NCI-H345 treated with DMSO at 0.1 percent for 48 hours (cell line): ENCODE measurements around the gene GOLGA8R.
"Not testable (repeated sequence)": the region's sequence is repeated elsewhere in the genome, so short reads cannot be mapped to it uniquely, and the experiment has no call there.

ENCODE experiments used
- DNase-seq: peaks from one replicate; lab custom pipeline; 2025; ENCODE audit not compliant: unreplicated experiment; lab: John Stamatoyannopoulos, UW

Gene GOLGA8R, protein sequence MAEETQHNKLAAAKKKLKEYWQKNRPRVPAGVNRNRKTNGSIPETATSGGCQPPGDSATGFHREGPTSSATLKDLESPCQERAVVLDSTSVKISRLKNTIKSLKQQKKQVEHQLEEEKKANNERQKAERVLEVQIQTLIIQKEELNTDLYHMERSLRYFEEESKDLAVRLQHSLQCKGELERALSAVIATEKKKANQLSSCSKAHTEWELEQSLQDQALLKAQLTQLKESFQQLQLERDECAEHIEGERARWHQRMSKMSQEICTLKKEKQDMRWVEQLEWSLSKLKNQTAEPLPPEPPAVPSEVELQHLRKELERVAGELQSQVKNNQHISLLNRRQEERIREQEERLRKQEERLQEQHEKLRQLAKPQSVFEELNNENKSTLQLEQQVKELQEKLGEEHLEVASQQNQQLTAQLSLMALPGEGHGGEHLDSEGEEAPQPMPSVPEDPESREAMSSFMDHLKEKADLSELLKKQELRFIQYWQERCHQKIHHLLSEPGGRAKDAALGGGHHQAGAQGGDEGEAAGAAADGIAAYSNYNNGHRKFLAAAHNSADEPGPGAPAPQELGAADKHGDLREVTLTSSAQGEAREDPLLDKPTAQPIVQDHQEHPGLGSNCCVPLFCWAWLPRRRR

GRCh38 chr15:30414160-30414559 is at the start of gene GOLGA8R:
GOLGA8R (minus strand) TSS chr15:30414260; CDS start chr15:30414162, 98 bp downstream.
- DNase-seq, result not testable (repeated sequence)

DNA sequence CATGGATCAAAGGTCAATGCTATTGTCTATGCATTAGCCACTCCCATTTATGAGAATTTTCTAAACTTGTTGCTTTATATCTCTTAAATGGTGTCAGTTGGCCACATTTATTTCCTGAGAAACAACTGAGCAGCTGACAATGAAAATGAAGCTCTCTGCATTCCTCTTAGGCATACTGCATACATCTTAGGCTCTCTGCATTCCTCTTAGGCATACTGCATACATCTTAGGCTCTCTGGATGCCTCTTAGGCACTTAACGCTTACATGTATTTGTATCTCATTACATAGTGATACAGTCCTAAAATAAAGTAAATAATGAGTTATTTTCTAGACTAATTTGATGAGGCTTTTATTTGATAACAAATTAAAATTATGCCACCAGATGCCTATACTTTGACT is 49.8 kb upstream of the GOLGA8R start:
- not testable (repeated sequence) for DNase-seq

- DNase-seq, result not testable (repeated sequence)
These were observed 48.1 kb upstream of the GOLGA8R start for GRCh38 chr15:30462176-30462575.

- DNase-seq, result not testable (repeated sequence)
These were observed 38.6 kb upstream of the GOLGA8R start for GRCh38 chr15:30452702-30453101.

DNA sequence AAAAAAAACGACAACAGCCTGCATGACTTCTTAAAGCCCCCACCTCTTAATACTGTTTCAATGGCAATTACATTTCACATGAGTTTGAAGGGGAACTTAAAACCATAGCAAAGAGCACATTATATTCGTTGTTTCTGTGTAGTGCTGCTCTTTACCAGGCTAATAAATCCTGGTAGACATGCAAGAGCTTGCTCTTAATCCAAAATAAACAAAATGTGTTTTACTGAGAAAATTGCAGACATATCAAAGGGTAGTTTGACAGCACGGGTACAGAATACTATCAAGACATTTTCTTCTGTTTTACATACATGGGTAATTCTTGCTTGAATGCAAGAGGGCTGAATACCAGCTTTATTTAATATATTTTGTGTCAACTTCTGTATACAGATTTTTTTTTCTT is 24.3 kb upstream of the GOLGA8R start:
- not testable (repeated sequence) for DNase-seq

DNA sequence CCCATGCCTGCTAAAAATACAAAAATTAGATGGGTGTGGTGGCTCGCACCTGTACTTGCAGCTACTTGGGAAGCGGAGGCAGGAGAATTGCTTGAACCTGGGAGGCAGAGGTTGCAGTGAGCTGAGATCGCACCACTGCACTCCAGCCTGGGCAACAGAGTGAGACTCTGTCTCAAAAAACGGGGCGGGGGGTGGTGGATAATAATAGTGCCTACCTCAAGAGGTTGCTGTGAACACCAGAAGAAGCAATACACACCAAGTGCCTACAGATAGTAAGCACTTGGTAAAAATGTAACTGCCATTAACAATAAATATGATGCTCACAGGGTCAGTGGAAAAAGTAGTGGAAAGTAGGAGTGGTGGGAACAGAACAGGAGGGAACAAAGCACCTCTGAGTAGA is 21.8 kb upstream of the GOLGA8R start:
- DNase-seq, result not testable (repeated sequence)

DNA sequence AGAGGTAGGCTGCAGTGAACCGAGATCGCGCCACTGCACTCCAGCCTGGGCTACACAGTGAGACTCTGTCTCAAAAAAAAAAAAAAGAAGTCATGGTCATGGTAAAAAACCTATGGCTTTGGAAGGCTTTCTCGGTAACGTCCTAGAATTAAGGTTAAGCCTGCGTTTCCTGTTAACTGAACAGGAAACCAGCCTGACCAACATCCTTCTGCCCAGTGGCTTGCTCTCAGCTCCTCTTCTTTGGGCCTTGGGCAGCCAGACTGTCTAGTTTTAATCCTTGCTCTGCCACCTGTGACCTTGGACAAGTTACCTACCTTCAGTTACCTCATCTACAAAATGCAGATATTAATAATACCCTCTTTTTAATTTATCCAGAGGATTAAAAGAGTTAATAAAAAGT is 6.7 kb upstream of the GOLGA8R start:
- DNase-seq, result not testable (repeated sequence)

GRCh38 chr15:30407636-30408035 is 6.4 kb downstream of the GOLGA8R start:
- not testable (repeated sequence) for DNase-seq

DNA sequence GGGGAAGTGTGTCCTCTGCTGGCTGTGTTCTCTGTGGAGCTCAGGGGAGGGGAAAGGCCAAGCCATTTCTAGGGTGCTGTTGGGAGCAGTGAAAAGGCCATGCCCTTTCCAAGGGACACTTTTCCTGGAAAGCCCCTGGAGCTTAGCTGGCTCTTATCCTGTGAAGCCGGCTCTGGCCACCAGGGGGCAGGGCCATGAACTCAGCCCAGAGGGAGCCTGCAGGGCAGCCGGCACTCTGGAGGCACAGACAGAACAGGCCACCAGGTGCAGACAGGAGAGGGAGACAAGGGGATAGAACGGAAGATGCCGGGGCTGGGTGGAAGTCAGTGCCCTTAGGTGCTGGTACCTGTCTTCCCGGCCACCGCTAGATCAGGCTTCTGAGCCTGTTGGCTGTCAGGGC is 15.1 kb downstream of the GOLGA8R start:
- not testable (repeated sequence) for DNase-seq

GRCh38 chr15:30393664-30393991 is 20.4 kb downstream of the GOLGA8R start:
- not testable (repeated sequence) for DNase-seq

- not testable (repeated sequence) for DNase-seq
These were observed 21.0 kb downstream of the GOLGA8R start, which contains the start of gene CHRFAM7A for GRCh38 chr15:30392766-30393663. CHRFAM7A (minus strand) TSS chr15:30393540; CDS start chr15:30383351, 10,189 bp downstream.

DNA sequence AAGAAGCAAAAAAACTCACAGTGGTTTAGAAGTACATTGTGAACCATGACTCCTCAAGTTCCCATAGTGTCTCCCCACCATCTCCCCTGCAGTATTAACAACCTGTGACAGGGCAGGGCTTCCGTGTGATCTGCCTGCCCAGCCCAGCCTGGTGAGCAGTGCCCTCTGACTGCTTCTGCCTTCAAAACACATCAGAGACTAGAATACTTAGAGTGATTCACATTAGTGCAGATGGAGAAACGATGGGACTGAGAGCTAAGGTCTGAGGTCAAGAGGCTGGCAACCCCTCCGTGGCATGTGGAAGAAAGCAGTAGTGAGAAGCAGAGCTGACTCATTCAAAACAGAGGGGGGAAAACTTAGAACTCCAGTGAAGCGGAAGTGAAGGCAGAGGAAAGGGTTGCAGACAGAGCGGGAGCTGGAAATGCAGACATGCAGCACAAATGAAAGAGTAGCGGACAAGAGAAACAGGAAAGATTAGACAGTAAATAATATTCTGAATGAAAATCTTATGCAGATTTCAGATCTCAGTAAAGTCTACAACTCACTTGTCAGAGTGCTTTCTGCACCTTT is 27.7 kb downstream of the GOLGA8R start:
- not testable (repeated sequence) for DNase-seq

DNA sequence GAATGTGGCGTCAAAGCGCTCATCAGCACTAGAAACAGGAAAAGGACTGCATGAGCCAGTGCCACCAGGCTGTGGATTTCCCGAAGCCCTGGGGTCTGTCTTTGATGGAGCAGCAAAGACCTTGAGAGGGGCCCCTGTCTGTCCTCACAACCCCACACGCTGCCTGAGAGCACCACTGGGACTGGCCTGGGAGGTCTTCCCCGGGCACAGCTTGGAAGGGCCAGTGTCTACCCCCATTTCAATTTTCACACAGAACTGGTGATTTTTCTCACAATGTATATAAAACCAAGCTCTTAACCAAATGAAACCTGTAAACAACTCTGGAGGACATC is 37.0 kb downstream of the GOLGA8R start:
- not testable (repeated sequence) for DNase-seq

GRCh38 chr15:30376375-30377081 is 37.5 kb downstream of the GOLGA8R start:
- DNase-seq, result not testable (repeated sequence)

DNA sequence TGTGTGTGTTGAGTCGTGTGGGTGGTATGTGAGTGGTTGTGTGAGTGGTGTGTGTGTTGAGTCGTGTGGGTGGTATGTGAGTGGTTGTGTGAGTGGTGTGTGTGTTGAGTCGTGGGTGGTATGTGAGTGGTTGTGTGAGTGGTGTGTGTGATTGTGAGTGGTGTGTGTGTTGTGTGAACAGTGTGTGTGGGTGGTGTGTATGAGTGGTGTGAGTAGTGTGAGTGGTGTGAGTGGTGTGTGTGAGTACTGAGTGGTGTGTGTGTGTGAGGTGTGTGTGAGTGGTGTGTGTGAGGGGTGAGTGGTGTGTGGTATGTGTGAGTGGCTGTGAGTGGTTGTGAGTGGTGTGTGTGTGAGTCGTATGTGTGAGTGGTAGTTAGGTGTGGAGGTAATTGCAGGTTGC is 38.2 kb downstream of the GOLGA8R start:
- not testable (repeated sequence) for DNase-seq

GRCh38 chr15:30374862-30375261 is 39.2 kb downstream of the GOLGA8R start:
- not testable (repeated sequence) for DNase-seq

DNA sequence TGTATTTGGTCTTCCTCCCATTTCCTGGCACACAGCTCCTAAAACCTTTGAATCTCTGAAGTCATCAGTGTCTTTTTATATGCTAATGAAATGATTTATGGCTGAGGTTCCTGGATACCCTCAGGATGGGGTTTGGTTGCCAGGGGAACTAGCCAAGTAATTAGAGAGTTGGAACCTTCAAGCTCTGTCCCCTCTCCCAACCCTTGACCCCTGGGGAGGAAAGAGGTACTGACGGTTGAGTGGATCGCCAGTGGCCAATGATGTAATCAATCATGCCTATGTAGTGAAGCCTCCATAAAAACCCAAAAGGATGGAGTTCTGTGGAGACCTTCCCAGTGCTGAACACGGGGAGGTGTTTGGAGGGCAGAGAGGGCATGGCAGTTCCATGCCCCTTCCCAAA is 45.8 kb downstream of the GOLGA8R start:
- DNase-seq, result not testable (repeated sequence)

DNA sequence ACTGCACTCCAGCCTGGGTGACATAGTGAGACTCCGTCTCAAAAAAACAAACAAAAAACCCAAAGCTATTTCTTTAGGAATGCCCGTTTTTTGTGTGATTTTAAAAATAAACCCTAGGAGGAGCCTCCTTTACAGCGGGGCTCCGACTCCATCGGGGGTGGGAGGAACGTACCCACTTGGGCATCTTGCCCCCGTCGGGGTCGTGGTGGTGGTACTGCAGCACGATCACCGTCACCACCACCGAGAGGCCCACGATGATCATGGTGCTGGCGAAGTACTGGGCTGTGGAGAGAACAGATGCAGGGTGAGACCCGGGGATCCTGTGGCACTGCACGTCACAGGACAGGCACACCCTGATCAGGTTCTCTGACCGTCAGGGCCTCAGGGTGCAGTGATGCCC is 46.8 kb downstream of the GOLGA8R start:
- DNase-seq, result not testable (repeated sequence)

DNA sequence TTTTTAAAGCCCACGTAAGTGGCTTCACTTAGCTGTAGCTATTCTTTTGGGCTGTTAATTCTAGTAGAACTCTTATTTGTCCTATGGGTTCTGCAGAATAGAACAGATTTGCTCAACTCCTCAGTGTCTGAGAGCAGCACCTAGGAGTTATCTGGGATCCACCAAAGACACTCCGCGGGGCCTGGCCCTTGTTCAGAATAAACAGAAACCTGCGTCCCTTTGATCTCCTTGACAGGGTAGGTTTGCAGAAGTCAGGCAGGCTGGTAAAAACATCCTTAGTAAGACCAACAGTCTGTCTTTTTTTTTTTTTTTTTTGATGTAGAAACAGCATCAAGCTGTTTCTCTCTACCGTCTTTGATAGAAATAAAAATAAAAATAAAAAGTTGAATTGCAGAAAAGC is 52.7 kb downstream of the GOLGA8R start:
- DNase-seq, result not testable (repeated sequence)

- not testable (repeated sequence) for DNase-seq
These were observed 53.1 kb downstream of the GOLGA8R start for GRCh38 chr15:30360990-30361389.
